C4-2B (cell line): Measurements from ENCODE around the gene LRSAM1.

ENCODE experiments used
- CTCF ChIP-seq: fragments of 450-650 bp; conservative IDR thresholded peaks from 2 replicates; pipeline ENCODE4 v1.5.1; 2017; ENCODE audit warnings: mild to moderate bottlenecking
- ZFX ChIP-seq: fragments of 450-650 bp; IDR thresholded peaks from 2 replicates; pipeline ENCODE4 v1.6.1; 2017

- TF ChIP-seq CTCF (no peak), ZFX (no peak)
Observed at GRCh38 chr9:127470662-127471061, 19.4 kb downstream of the LRSAM1 start.
